HepG2 (cell line): ENCODE data around the gene CEBPB. TPM values are rescaled to one million over a fixed set of nuclear protein-coding genes. Genes with fewer than 3 reads are reported as not detected.

Experiments used
- ATAC-seq: fragments of 200-7000 bp; cut with Tn5 transposase; 3 replicates; pipeline ENCODE4 v1.9.1; 2020; ENCODE audit warnings: mild to moderate bottlenecking, moderate library complexity
- BruUV-seq: library from RNA; stranded (reverse); fragments of 400-500 nt; replicated peaks from 2 replicates; lab custom pipeline; 2021; lab: Mats Ljungman, UMichigan
- CTCF ChIA-PET: fragments of 300-600 bp; formaldehyde crosslinking; extraction: SDS; loops from one replicate; lab custom pipeline; 2021; ENCODE audit warnings: low total read pairs, inconsistent platforms, low intra/inter-chr PET ratio; lab: Yijun Ruan, JAX
- POLR2A ChIA-PET: fragments of 350-600 bp; sonication (Branson Sonifier 250); formaldehyde crosslinking; loops from one replicate; lab custom pipeline; 2020; ENCODE audit warnings: antibody characterized with exemption, inconsistent platforms; lab: Yijun Ruan, JAX
- DNase-seq: peaks from one replicate; pipeline ENCODE4 v3.0.0-alpha.2; 2015; ENCODE audit warnings: low spot score
- FAIRE-seq: peaks from 3 replicates; lab custom pipeline; 2011; peaks lifted over from hg19 to GRCh38; lab: Jason Lieb, UNC
- H2AFZ ChIP-seq: one replicate; pipeline ENCODE4 v1.6.1; 2011; ENCODE audit warnings: low read length, inconsistent platforms
- H3K27ac ChIP-seq: fragments of 300-600 bp; 3 replicates; pipeline ENCODE4 v1.8.0; 2011; ENCODE audit warnings: mixed run types, mild to moderate bottlenecking, mixed read lengths, low read length, inconsistent platforms; ENCODE audit not compliant: insufficient read depth; ENCODE audit errors: extremely low read length
- H3K27me3 ChIP-seq, 2 experiments: fragments of 200-600 bp in 1 of 2; 2 replicates in 1 of 2; 3 replicates in 1 of 2; pipeline versions ENCODE4 v1.6.0 to v1.8.0; 2011; ENCODE audit warnings: low read length in 2 of 2, mild to moderate bottlenecking in 2 of 2, moderate library complexity in 2 of 2, inconsistent platforms in 1 of 2; ENCODE audit not compliant: insufficient read depth in 2 of 2, control insufficient read depth in 1 of 2
- H3K36me3 ChIP-seq, 2 experiments: fragments of 200-600 bp in 1 of 2; replicated peaks in 1 of 2; 2 replicates in 1 of 2; 3 replicates in 1 of 2; pipeline versions ENCODE4 v1.5.1 to v1.8.0; 2011; ENCODE audit warnings: low read length in 2 of 2, inconsistent platforms in 1 of 2; ENCODE audit not compliant: insufficient read depth in 2 of 2, control insufficient read depth in 1 of 2
- H3K4me1 ChIP-seq: 2 replicates; pipeline ENCODE4 v1.5.1; 2012; ENCODE audit warnings: low read length, inconsistent platforms; ENCODE audit not compliant: insufficient read depth
- H3K4me2 ChIP-seq: 2 replicates; pipeline ENCODE4 v1.6.0; 2011; ENCODE audit warnings: low read depth, low read length, inconsistent platforms
- H3K4me3 ChIP-seq, 3 experiments: fragments of 200-600 bp in 1 of 3; sonication (generic), shearing (Covaris generic) in 1 of 3; replicated peaks in 1 of 3; 2 replicates each; pipeline ENCODE4 v1.5.1; 2011 to 2016; ENCODE audit warnings: low read length in 3 of 3, inconsistent platforms in 2 of 3, low read depth in 2 of 3, mild to moderate bottlenecking in 2 of 3, control low read depth in 1 of 3, mixed read lengths in 1 of 3; ENCODE audit not compliant: insufficient read depth in 1 of 3
- H3K79me2 ChIP-seq: one replicate; pipeline ENCODE4 v1.6.1; 2011; ENCODE audit warnings: low read length, inconsistent platforms; ENCODE audit not compliant: insufficient read depth
- H3K9ac ChIP-seq: 2 replicates; pipeline ENCODE4 v1.6.0; 2011; ENCODE audit warnings: mild to moderate bottlenecking, low read depth, low read length, inconsistent platforms; ENCODE audit not compliant: insufficient read depth
- H3K9me3 ChIP-seq: 2 replicates; pipeline ENCODE4 v1.5.1; 2012; ENCODE audit warnings: mild to moderate bottlenecking, low read length
- H4K20me1 ChIP-seq: 2 replicates; pipeline ENCODE4 v1.6.0; 2011; ENCODE audit warnings: inconsistent platforms, mild to moderate bottlenecking, low read length, moderate library complexity; ENCODE audit not compliant: insufficient read depth
- BRF2 ChIP-seq: sonication (generic); formaldehyde crosslinking; IDR thresholded peaks from 2 replicates; pipeline ENCODE4 v1.8.1; 2022; ENCODE audit warnings: mild to moderate bottlenecking, missing genetic modification reagents
- ELK4 ChIP-seq: sonication (generic); formaldehyde crosslinking; IDR thresholded peaks from 2 replicates; pipeline ENCODE4 v1.9.0; 2021; ENCODE audit warnings: missing genetic modification reagents, borderline replicate concordance
- NCOA1 ChIP-seq: sonication (generic); formaldehyde crosslinking; IDR thresholded peaks from 2 replicates; pipeline ENCODE4 v1.9.0; 2021; ENCODE audit warnings: missing genetic modification reagents
- PAF1 ChIP-seq: IDR thresholded peaks from 2 replicates; pipeline ENCODE4 v1.6.1; 2016; ENCODE audit warnings: missing genetic modification reagents, missing compliant biosample characterization
- ZKSCAN5 ChIP-seq: sonication (generic); formaldehyde crosslinking; IDR thresholded peaks from 2 replicates; pipeline ENCODE4 v1.5.1; 2020; ENCODE audit warnings: mild to moderate bottlenecking, missing genetic modification reagents
- ZNF230 ChIP-seq: sonication (generic); formaldehyde crosslinking; IDR thresholded peaks from 2 replicates; pipeline ENCODE4 v1.4.0; 2020; ENCODE audit warnings: mild to moderate bottlenecking, missing genetic modification reagents
- ZNF274 ChIP-seq: sonication (generic); formaldehyde crosslinking; IDR thresholded peaks from 2 replicates; pipeline ENCODE4 v1.5.1; 2020; ENCODE audit warnings: mild to moderate bottlenecking, missing genetic modification reagents
- ZNF446 ChIP-seq: sonication (generic); formaldehyde crosslinking; IDR thresholded peaks from 2 replicates; pipeline ENCODE4 v1.5.0; 2020; ENCODE audit warnings: mild to moderate bottlenecking, missing genetic modification reagents
- ZNF530 ChIP-seq: sonication (generic); formaldehyde crosslinking; IDR thresholded peaks from 2 replicates; pipeline ENCODE4 v1.5.0; 2020; ENCODE audit warnings: low read depth, mild to moderate bottlenecking, missing genetic modification reagents
- ZNF564 ChIP-seq: sonication (generic); formaldehyde crosslinking; IDR thresholded peaks from 2 replicates; pipeline ENCODE4 v1.8.1; 2023; ENCODE audit warnings: mild to moderate bottlenecking, missing genetic modification reagents
- ZNF670 ChIP-seq: sonication (generic); formaldehyde crosslinking; IDR thresholded peaks from 2 replicates; pipeline ENCODE4 v1.8.0; 2022; ENCODE audit warnings: mild to moderate bottlenecking, missing genetic modification reagents, borderline replicate concordance
- ZSCAN25 ChIP-seq: sonication (generic); formaldehyde crosslinking; IDR thresholded peaks from 2 replicates; pipeline ENCODE4 v1.8.0; 2022; ENCODE audit warnings: mild to moderate bottlenecking, missing genetic modification reagents
- ZSCAN29 ChIP-seq: sonication (generic); formaldehyde crosslinking; conservative IDR thresholded peaks from 2 replicates; pipeline ENCODE4 v1.4.0; 2020; ENCODE audit warnings: mild to moderate bottlenecking, missing genetic modification reagents
- WGBS: methylation state at CpG from one replicate; pipeline ENCODE4 v1.1.6; 2017; ENCODE audit warnings: low lambda C conversion rate; 5-methylcytosine and 5-hydroxymethylcytosine counted together
- in situ Hi-C: cut with HindIII; loops from 2 replicates; pipeline ENCODE4 v1.10.0; 2017; ENCODE audit warnings: low pct_unique_long_range_greater_than_20kb; ENCODE audit not compliant: extremely low pct_ligation_motif_present
- intact Hi-C: fragments of 100-400 bp; cut with micrococcal nuclease; formaldehyde crosslinking; loops from one replicate; pipeline ENCODE4 v1.10.0; 2022; ENCODE audit not compliant: unreplicated experiment
- polyA plus RNA-seq, 8 experiments: library from polyadenylated mRNA; depleted of rRNA in 3 of 8; stranded (reverse) in 7 of 8; unstranded in 1 of 8; fragments of >200 nt; fragmentation: Illumina TruSeq in 4 of 8; extraction: Trizol in 4 of 8; gene quantifications; 2 replicates each; pipeline versions ENCODE4 v1.2.1 to v1.2.3, GENCODE V29; 2011 to 2016; ENCODE audit warnings: low read depth in 4 of 8, missing spikeins in 1 of 8, mixed read lengths in 1 of 8; ENCODE audit not compliant: insufficient read depth in 1 of 8
- total RNA-seq, 5 experiments: library from RNA; depleted of rRNA; stranded (reverse); fragments of >200 nt; fragmentation: Illumina TruSeq; extraction: Trizol; gene quantifications; 2 replicates each; pipeline ENCODE4 v1.2.3, GENCODE V29; 2016; ENCODE audit warnings: low read depth in 1 of 5
- TF ChIP-seq, protein P1 (sequence below): sonication (generic); formaldehyde crosslinking; IDR thresholded peaks from 2 replicates; pipeline ENCODE4 v1.8.1; 2022; ENCODE audit warnings: low read depth, mild to moderate bottlenecking, missing genetic modification reagents
- TF ChIP-seq, protein P2 (sequence below): sonication (generic); formaldehyde crosslinking; IDR thresholded peaks from 2 replicates; pipeline ENCODE4 v1.4.0; 2020; ENCODE audit warnings: mild to moderate bottlenecking, low read depth, missing genetic modification reagents

The CEBPB gene
- total and polyA plus RNA-seq, 2 of the 13 experiments (the other 11 are each of a cell fraction or from before 2014, with no cell fraction given): 18.5 to 28.2 TPM

DNA sequence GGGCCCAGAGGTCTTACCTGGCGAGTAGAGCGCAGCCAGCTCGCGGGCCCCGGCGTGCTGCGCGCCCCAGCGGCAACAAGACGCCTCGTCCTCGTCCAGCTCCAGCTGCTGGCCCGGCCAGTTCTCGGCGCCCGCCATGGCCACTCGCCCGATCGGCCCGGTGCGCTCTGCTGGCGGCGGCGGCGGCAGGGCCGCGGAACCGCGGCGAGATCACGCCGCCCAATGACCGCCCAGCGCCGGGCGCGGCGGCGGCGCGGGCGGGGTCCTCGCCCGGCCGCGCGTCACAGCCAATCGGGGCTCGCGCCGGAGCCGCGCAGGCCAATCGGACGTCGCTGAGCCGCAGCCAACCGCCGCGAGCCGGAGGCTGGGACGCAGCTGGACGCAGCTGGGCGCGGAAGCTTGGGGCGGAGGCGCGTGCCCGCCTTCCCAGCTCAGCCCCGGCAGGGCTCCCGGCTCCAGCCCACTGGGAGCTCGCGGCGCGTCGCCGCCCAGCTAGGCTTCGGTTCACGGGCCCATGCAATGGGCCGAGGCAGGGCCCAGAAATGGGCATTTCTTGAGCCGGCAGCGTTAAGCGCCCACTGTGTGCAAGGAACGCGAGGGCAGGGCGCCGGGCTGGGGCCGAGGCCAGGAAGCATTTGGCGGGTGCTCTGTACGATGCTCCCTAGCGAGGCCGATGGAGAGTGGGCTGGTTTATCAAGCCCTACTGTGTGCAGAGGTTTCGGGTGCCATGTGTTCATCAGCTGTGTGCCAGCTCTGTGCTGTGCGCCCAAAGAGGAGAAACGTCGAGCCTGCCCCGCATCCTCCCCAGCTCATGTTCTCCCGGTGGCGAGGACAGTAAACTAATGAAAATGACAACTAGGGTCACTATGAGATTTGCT, 36.9 kb upstream of the CEBPB start, which contains the start of gene PEDS1:
Gene PEDS1 (minus strand): TSS at position 224 of the 878 bp plus-strand sequence. CDS start 86 bp downstream, at position 138.
- H3K4me3 ChIP-seq: peak within 1 kb of the TSS; percentile 91 to 98 (median 96)
- peak within 1 kb of the TSS; percentile 98 for H3K4me2 ChIP-seq
- H3K4me1 ChIP-seq: peaks cover 72% of the 10 kb centered on the region
- H3K36me3 ChIP-seq: peaks cover 6 to 19% of the 10 kb centered on the region in 2 experiments; a peak in 4 of 5 replicates
- peaks cover 41% of the 10 kb centered on the region for H3K79me2 ChIP-seq
- in situ Hi-C loops (no loop called here), intact Hi-C loops (loop anchor here (2.0 kb wide), 1 partner anchor 15 kb away; no protein-coding TSS in a partner anchor)
- H4K20me1 ChIP-seq: no peaks in the 10 kb centered on the region; the same call in 1 of the 2 replicates
- CTCF ChIA-PET: no interaction called here
- 16% methylated on average over 16 of the region's 99 CpGs for WGBS
- peak within 1 kb of the TSS; percentile 98 for H3K9ac ChIP-seq
- no peaks in the 10 kb centered on the region for H3K9me3 ChIP-seq
- peak within 1 kb of the TSS; percentile 73 for H3K27ac ChIP-seq
- peaks cover 0 to 4% of the 10 kb centered on the region in 2 experiments; a peak in 1 of 5 replicates for H3K27me3 ChIP-seq
- TSS peak; percentile 80 for BruUV-seq
- POLR2A ChIA-PET: interaction anchor here (0.5 to 5.2 kb wide), 25 partner anchors 9 to 316 kb away, joined by 3 to 89 read pairs (median 6); partner anchors contain the start of genes CEBPB, SPATA2 and UBE2V1
- no peak within 1 kb of the TSS for H2AFZ ChIP-seq
- peak; percentile 26 for FAIRE-seq
- peak; percentile 95 for ATAC-seq
- peak; percentile 83 for DNase-seq
- no peak for TF ChIP-seq ZSCAN25 (CRISPR knock-in tag)
- TF ChIP-seq ZKSCAN5 (CRISPR knock-in tag): no peak
- TF ChIP-seq ZNF446 (CRISPR knock-in tag): peak; percentile 60
- peak; percentile 99 for TF ChIP-seq ZNF230 (CRISPR knock-in tag)
- TF ChIP-seq, protein P1, sequence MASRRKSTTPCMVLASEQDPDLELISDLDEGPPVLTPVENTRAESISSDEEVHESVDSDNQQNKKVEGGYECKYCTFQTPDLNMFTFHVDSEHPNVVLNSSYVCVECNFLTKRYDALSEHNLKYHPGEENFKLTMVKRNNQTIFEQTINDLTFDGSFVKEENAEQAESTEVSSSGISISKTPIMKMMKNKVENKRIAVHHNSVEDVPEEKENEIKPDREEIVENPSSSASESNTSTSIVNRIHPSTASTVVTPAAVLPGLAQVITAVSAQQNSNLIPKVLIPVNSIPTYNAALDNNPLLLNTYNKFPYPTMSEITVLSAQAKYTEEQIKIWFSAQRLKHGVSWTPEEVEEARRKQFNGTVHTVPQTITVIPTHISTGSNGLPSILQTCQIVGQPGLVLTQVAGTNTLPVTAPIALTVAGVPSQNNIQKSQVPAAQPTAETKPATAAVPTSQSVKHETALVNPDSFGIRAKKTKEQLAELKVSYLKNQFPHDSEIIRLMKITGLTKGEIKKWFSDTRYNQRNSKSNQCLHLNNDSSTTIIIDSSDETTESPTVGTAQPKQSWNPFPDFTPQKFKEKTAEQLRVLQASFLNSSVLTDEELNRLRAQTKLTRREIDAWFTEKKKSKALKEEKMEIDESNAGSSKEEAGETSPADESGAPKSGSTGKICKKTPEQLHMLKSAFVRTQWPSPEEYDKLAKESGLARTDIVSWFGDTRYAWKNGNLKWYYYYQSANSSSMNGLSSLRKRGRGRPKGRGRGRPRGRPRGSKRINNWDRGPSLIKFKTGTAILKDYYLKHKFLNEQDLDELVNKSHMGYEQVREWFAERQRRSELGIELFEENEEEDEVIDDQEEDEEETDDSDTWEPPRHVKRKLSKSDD (CRISPR knock-in tag): peak; percentile 90
- no peak for TF ChIP-seq PAF1 (CRISPR knock-in tag)
- TF ChIP-seq ZNF670 (CRISPR knock-in tag): peak; percentile 99
- TF ChIP-seq, protein P2, sequence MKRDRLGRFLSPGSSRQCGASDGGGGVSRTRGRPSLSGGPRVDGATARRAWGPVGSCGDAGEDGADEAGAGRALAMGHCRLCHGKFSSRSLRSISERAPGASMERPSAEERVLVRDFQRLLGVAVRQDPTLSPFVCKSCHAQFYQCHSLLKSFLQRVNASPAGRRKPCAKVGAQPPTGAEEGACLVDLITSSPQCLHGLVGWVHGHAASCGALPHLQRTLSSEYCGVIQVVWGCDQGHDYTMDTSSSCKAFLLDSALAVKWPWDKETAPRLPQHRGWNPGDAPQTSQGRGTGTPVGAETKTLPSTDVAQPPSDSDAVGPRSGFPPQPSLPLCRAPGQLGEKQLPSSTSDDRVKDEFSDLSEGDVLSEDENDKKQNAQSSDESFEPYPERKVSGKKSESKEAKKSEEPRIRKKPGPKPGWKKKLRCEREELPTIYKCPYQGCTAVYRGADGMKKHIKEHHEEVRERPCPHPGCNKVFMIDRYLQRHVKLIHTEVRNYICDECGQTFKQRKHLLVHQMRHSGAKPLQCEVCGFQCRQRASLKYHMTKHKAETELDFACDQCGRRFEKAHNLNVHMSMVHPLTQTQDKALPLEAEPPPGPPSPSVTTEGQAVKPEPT (CRISPR knock-in tag): peak; percentile 93; the same call in 1 of the 2 replicates
- peak; percentile 87; the same call in 1 of the 2 replicates for TF ChIP-seq ZNF564
- TF ChIP-seq ZNF530 (CRISPR knock-in tag): peak; percentile 91
- peak; percentile 27; the same call in 1 of the 2 replicates for TF ChIP-seq ELK4
- TF ChIP-seq NCOA1 (CRISPR knock-in tag): 0 out of 2 replicates have a peak, but pooled peaks have one; percentile 73
- TF ChIP-seq ZSCAN29 (CRISPR knock-in tag): 0 out of 2 replicates have a peak, but pooled peaks have one; percentile 88
- peak; percentile 99; the same call in 1 of the 2 replicates for TF ChIP-seq BRF2 (CRISPR knock-in tag)
- TF ChIP-seq ZNF274: peak; percentile 88
